Lower lobe of right lung (tissue), 2 donors: ENCODE data around the gene CDH23. TPM values are rescaled to one million over a fixed set of nuclear protein-coding genes. Genes with fewer than 3 reads are reported as not detected.

Source experiments
- ATAC-seq, 2 donors: fragments of 200-7000 bp; cut with Tn5 transposase; one replicate each; pipeline ENCODE4 v1.9.1; 2020 to 2022; ENCODE audit warnings: mild to moderate bottlenecking in 2 of 2, moderate library complexity in 2 of 2
- DNase-seq: peaks from one replicate; pipeline ENCODE4 v3.0.0-alpha.2; 2020
- H3K27ac ChIP-seq: fragments of 200-600 bp; one replicate; pipeline ENCODE4 v1.8.0; 2022
- H3K27me3 ChIP-seq: fragments of 200-600 bp; one replicate; pipeline ENCODE4 v1.8.0; 2022; ENCODE audit warnings: low read depth
- H3K36me3 ChIP-seq: fragments of 200-600 bp; one replicate; pipeline ENCODE4 v1.8.0; 2022; ENCODE audit warnings: mild to moderate bottlenecking
- H3K4me1 ChIP-seq: fragments of 200-600 bp; one replicate; pipeline ENCODE4 v1.8.0; 2022
- H3K4me3 ChIP-seq: fragments of 200-600 bp; one replicate; pipeline ENCODE4 v1.8.0; 2022; ENCODE audit warnings: mild to moderate bottlenecking
- H3K9me3 ChIP-seq: fragments of 200-600 bp; one replicate; pipeline ENCODE4 v1.8.0; 2022
- intact Hi-C: fragments of 100-400 bp; cut with DNase I; formaldehyde crosslinking; loops from one replicate; pipeline ENCODE4 v1.11.0; 2022
- total RNA-seq: library from RNA; stranded (reverse); fragmentation: NEBNext Ultra II Directional; extraction: Animal tissue kit (Norgen Biotek cat#: 25700); gene quantifications from one replicate; pipeline ENCODE4 v1.2.1, GENCODE V29; 2021
- TF ChIP-seq, protein P1 (sequence below): fragments of 200-600 bp; IDR thresholded peaks from one replicate; pipeline ENCODE4 v1.8.0; 2022; ENCODE audit warnings: antibody characterized with exemption, mild to moderate bottlenecking
- donor health status: DM: no; HTN: yes; CAD: no; lungs with severe emphysema.

CDH23 gene
- total RNA-seq, 1 donor from 2014 or later: 9.4 TPM

DNA sequence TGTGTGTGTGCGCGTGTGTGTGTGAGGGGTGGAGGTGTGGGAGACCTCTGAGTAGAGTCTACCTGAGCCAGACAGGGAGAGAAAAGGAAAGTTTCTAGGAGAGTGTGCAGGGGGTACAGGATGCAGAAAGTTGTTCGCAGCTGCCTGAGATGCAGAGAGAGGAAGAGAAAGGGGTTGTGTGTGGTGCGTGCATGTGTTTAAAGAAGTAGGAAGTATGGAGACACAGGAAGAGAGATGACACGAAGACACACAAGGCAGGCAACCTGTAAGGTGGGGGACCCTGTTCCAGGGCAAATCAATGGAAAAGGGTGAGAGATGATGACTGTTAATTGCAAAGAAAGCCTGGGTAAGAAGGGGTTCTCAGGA, 270.6 kb downstream of the CDH23 start:
- intact Hi-C loops: no loop called here
- no peak overlapping the region for H3K4me3 ChIP-seq
- peaks cover 3% of the 10 kb centered on the region for H3K4me1 ChIP-seq
- DNase-seq: no peak
- H3K9me3 ChIP-seq: no peaks in the 10 kb centered on the region
- no peak for ATAC-seq
- no peaks in the 10 kb centered on the region for H3K27me3 ChIP-seq
- no peaks in the 10 kb centered on the region for H3K36me3 ChIP-seq
- TF ChIP-seq, protein P1, sequence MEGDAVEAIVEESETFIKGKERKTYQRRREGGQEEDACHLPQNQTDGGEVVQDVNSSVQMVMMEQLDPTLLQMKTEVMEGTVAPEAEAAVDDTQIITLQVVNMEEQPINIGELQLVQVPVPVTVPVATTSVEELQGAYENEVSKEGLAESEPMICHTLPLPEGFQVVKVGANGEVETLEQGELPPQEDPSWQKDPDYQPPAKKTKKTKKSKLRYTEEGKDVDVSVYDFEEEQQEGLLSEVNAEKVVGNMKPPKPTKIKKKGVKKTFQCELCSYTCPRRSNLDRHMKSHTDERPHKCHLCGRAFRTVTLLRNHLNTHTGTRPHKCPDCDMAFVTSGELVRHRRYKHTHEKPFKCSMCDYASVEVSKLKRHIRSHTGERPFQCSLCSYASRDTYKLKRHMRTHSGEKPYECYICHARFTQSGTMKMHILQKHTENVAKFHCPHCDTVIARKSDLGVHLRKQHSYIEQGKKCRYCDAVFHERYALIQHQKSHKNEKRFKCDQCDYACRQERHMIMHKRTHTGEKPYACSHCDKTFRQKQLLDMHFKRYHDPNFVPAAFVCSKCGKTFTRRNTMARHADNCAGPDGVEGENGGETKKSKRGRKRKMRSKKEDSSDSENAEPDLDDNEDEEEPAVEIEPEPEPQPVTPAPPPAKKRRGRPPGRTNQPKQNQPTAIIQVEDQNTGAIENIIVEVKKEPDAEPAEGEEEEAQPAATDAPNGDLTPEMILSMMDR: no peak
- H3K27ac ChIP-seq: no peak overlapping the region

DNA sequence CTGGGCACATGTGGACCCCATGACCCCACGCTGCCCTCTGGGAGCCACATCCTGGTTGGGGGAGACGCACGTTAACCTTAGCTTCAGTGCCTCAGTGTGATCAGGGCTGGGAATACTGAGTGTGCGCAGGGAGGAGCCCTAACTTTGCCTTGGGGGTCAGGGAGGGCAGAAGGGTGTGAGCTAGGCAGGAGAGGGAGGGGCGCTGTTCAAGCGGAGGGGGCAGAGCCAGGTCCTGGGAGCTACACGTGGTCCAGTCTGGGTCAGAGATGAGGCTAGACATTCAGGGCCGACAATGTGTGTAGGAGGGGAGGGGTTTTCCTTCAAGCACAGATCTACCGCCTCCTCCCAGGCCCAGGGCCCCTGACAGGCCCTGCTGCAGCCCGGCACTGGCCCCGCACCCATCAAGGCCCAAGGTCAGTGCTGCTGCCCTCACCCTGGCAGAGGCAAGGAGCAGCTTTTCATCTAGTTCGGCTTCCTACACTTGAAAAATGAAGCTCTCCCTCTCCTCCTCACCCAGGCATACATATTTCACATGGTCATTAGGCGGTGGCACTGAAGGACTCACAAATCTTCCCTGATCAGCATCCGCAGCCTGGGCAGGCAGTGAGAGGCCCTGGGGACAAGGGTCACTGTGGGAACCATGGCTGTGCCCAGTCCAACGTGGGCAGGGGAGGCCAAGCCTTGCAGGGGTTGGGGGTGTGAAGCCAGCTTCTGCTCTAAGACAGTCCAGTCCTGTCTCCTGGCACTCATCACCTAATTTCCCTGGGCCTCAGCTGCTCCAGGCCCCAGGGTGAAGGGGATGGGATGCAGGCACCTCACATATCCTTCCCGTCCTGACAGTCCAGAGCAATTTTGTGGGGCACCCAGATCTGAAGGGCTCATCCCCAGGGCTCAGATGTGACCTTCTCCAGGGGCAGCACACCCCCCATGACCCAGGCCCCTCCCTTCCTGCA, 275.6 kb downstream of the CDH23 start:
- Histone ChIP-seq H3K27ac (no peak overlapping the region), H3K9me3 (no peaks in the 10 kb centered on the region), H3K36me3 (no peaks in the 10 kb centered on the region), H3K27me3 (no peaks in the 10 kb centered on the region), H3K4me1 (peaks cover 3% of the 10 kb centered on the region), H3K4me3 (no peak overlapping the region)
- TF ChIP-seq, protein P1: no peak
- intact Hi-C loops: no loop called here
- no peak for ATAC-seq
- no peak for DNase-seq

DNA sequence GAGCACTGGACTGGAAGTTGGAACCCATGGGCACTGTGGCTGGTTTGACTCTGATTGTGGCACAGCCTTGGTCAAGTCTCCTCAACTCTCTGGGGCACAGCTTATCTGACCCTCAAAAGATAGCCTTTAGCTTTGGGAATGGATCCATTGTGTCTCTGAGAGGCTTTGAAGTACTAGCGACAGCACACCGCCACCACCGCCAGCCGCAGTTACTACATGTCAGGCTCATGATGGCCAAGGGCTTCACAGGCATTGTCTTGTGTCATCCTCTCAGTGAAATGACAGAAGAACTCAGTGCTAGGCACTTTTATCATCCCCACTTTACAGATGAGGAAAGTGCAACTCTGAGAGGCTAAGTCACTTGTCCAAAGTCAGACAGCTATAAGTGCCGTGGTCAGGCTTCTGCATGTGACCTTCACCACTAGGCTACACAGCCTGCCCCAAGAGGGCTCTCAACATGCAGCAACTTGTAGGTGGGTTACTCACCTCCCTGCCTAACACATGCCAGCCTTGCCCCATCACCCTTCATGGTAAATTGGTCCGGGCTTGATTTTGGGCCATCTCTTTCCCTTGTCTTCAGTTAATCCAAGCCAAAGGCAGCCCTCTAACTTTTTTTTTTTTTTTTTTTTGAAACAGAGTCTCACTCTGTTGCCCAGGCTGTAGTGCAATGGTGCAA, 278.7 kb downstream of the CDH23 start:
- Histone ChIP-seq H3K4me3 (no peak overlapping the region), H3K9me3 (no peaks in the 10 kb centered on the region)

DNA sequence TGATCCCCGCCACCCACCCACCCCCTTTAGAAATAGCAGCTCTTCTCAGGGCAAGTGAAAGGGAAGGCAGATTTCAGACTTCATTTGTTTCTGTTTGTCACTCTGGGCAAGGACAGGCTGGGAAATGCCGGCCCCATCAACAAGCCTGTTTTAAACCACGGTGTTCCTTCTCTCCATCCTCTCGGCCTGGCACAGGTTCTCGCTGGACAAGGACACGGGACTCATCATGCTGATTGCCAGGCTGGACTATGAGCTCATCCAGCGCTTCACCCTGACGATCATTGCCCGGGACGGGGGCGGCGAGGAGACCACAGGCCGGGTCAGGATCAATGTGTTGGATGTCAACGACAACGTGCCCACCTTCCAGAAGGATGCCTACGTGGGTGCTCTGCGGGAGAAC, 280.5 kb downstream of the CDH23 start:
- Histone ChIP-seq H3K27ac (no peak overlapping the region), H3K36me3 (no peaks in the 10 kb centered on the region), H3K27me3 (no peaks in the 10 kb centered on the region), H3K4me1 (peaks cover 9% of the 10 kb centered on the region), H3K4me3 (no peak overlapping the region), H3K9me3 (no peaks in the 10 kb centered on the region)
- no peak for DNase-seq
- intact Hi-C loops: no loop called here
- TF ChIP-seq, protein P1: no peak
- ATAC-seq: no peak

More for the DNA sequence above, 278.7 kb downstream of the CDH23 start:
- Histone ChIP-seq H3K27ac (no peak overlapping the region), H3K36me3 (no peaks in the 10 kb centered on the region), H3K27me3 (no peaks in the 10 kb centered on the region), H3K4me1 (peaks cover 9% of the 10 kb centered on the region)
- ATAC-seq (no peak), DNase-seq (no peak)
- intact Hi-C loops: no loop called here
- TF ChIP-seq, protein P1: no peak

DNA sequence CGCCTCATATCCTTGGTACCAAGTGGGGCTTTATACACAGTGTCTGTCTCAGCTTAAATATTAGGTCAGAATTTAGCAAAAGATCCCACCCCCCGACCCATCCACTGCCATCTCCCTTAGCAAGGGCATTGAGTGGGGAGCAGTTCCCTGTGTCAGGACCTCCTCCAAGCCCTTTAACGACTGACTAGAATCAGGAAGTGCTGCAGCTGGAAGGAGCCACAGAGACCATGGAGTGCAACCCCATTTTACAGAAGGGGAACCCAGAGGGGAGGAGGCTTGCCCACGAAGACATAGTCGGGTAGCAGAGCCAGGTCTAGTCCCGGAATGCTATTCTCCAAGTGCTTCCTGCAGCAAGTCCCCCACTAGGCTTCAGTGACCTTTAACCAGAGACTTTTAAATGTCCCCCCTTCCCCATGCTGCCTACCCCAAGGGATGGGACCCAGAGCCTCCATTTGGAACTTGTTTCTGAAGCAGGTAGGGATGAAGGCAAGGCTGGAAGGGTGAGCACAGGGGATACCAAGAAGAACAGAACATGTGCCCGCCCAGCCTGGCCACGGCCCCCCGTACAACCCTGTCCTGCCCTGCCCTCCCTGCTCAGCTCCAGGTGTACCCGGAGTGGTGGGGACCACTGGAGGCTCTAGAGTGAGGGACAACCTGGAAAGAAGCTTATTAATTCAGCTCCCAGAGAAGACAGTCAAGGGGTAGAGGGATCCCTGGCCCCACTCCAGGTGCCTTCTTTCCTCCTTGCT, 281.5 kb downstream of the CDH23 start:
- no peak for DNase-seq
- intact Hi-C loops: no loop called here

More for the DNA sequence above, 281.5 kb downstream of the CDH23 start:
- Histone ChIP-seq H3K9me3 (no peaks in the 10 kb centered on the region), H3K27ac (no peak overlapping the region), H3K4me1 (peaks cover 9% of the 10 kb centered on the region), H3K4me3 (no peak overlapping the region), H3K27me3 (no peaks in the 10 kb centered on the region), H3K36me3 (no peaks in the 10 kb centered on the region)
- no peak for ATAC-seq
- TF ChIP-seq, protein P1: no peak
